Right renal pelvis (tissue), 4 donors: Measurements from ENCODE around the gene GPR52. TPM values are rescaled to one million over a fixed set of nuclear protein-coding genes. Genes with fewer than 3 reads are reported as not detected.
"Not testable (repeated sequence)": the region's sequence is repeated elsewhere in the genome, so short reads cannot be mapped to it uniquely, and the experiment has no call there.

Source experiments
- DNase-seq, 4 donors: peaks; one replicate each; pipeline ENCODE4 v3.0.0-alpha.2; 2013; ENCODE audit warnings: low read depth in 4 of 4, low spot score in 3 of 4, missing footprints in 1 of 4
- polyA plus RNA-seq, 4 donors: library from polyadenylated mRNA; unstranded; fragments of 120-200 nt; gene quantifications; one replicate each; pipeline ENCODE4 v1.2.1, GENCODE V29; 2013; ENCODE audit not compliant: insufficient read length in 4 of 4

The GPR52 gene, protein sequence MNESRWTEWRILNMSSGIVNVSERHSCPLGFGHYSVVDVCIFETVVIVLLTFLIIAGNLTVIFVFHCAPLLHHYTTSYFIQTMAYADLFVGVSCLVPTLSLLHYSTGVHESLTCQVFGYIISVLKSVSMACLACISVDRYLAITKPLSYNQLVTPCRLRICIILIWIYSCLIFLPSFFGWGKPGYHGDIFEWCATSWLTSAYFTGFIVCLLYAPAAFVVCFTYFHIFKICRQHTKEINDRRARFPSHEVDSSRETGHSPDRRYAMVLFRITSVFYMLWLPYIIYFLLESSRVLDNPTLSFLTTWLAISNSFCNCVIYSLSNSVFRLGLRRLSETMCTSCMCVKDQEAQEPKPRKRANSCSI
- not detected for polyA plus RNA-seq

DNA sequence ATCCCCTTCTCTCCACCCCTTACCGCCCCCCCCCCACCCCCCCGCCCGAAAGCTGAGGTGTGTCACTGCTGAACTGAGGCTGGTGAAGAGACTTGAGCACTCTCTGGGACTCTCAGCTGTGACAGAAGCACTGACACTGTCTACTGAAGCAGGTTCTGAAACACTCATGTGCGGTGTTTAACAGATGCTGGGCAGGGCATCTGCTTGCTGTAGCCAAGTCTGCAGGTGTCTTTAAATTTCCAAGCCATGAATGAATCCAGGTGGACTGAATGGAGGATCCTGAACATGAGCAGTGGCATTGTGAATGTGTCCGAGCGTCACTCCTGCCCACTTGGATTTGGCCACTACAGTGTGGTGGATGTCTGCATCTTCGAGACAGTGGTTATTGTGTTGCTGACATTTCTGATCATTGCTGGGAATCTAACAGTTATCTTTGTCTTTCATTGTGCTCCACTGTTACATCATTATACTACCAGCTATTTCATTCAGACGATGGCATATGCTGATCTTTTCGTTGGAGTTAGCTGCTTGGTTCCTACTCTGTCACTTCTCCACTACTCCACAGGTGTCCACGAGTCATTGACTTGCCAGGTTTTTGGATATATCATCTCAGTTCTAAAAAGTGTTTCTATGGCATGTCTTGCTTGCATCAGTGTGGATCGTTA is at the start of gene GPR52:
GPR52 (plus strand) TSS at position 99 of the 665 bp plus-strand sequence; CDS start at position 247, 148 bp downstream.
- DNase-seq = no peak

DNA sequence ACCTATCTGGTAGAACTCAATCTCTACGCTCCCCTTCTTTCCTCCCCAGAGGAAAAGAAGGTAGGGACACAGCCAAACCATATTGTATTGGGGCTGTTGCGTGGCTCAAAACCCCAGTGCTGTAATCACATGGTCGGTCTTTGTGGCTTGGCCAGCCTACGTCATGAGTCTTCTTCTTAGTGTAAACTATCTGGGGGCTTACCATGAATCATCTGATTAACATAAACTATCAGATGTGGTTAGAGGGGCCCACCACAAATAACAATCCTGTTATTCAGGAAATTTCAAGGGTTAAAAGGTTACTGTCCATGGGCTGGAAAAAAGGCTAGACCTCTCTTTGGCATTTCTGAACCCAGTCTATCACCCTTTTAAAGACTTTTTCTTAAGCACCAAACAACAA is 49.5 kb upstream of the GPR52 start:
- no peak for DNase-seq

DNA sequence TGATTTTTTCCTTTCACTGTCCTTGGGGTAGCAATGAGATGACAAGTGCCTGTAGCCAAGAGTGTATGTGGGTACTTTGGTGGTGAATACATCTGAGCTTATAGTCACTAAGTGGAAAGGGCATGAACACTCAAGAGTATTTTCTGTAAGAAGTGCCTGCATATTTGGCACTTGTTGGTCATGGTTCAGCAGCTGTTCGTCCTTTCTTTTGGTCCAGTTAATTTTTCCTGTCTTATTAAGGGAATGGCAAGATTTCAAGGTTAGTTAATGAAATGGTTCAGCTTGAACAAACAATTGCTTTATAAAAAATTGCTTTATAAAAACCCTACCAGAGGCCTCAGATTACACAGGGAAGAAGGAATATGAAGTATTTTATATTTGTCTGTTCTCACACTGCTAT is 48.6 kb upstream of the GPR52 start:
- DNase-seq = no peak

DNA sequence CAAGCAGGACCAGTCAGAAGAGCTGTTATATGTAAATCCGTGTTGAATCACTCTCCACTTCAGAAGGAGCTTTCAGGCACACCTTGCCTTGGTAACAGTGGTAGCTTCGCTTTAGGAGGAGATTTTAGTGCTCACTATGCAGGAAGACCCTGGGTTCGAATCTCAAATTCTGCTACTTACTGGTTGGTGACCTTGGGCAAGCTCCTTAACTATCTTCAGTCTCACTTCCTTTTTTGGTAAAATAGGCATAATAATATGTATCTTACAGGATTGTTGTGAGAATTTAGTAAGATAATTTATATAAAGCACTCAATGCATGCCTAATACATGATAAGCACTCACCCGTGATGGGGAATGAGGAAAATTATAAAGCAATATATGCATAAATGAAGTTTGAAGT is 46.7 kb upstream of the GPR52 start:
- DNase-seq = no peak

DNA sequence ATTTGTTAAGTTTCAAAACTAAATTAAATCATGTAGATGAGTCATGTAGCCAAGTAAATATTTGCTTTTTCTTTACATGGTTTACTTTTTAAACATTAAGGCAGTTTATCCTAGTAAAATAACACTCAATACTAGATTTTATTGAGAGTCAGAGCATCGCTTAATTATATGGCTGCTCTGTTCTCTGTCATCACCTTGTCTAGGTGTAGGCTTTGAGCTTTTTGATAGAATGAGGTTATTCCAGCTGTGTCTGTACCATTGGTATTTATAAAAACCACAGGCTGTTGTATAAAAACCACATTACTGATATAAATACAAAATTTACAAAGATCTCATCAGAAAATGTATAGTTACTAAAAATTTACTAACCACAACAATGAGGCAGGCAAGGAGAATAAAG is 42.5 kb upstream of the GPR52 start:
- DNase-seq = no peak

DNA sequence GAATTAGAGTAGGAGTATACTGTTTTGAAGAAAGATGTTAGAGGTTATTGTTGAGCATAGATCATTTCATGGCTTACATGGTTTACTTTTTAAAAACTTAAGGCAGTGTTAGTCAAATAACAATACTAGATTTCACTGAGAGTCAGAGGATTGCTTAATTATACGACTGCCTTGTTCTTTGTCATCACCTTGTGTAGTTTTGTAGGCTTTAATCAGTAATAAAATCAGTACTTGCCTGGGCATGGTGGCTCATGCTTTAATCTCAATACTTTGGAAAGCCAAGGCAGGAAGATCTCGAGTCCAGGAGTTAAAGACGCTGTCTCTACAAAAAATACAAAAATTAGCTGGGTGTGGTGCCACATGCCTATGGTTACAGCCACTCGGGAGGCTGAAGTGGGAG is 41.3 kb upstream of the GPR52 start:
- DNase-seq = no peak

DNA sequence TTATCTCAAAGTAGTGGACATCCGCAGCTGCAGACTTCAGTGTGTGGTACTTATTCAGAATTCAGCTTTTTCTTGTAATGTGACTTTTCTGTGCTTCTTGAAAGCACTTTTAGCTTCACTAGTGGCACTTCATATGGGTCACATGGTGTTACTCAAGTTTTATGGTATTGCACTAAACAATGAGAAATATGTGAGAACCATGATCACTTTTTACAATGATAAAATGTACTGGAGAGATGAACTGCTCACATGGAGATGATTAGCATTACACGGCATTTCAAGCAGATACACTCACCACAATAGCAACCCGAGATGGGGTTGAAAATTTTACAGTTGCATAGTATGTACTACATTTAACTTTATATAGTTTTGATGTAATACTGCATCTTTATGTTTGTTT is 40.1 kb upstream of the GPR52 start:
- DNase-seq = no peak

DNA sequence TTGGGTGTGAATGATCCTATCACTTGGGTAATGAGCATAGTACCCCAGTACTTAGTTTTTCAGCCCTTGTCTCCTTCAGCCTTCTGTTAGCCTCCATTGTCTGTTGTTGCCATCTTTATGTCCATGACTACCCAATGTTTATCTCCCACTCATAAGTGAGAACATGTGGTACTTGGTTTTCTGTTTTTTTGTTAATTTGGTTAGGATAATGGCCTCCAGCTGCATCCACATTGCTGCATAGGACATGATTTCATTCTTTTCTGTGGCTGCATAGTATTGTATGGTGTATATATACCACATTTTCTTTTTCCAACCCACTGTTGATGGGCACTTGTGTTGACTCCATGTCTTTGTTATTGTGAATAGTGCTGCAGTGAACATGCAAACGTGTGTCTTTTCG is 39.6 kb upstream of the GPR52 start:
- no peak for DNase-seq

DNA sequence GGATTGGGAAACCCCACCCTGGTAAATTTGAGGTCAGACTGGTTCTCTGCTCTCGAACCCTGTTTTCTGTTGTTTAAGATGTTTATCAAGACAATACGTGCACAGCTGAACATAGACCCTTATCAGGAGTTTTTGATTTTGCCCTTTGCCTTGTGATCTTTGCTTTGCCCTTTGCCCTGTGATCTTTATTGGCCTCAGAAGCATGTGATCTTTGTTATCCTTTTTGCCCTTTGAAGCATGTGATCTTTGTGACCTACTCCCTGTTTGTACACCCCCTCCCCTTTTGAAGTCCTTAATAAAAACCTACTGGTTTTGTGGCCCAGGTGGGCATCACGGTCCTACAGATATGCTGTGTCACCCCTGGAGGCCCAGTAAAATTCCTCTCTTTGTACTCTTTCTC is 38.0 kb upstream of the GPR52 start:
- DNase-seq = not testable (repeated sequence)

DNA sequence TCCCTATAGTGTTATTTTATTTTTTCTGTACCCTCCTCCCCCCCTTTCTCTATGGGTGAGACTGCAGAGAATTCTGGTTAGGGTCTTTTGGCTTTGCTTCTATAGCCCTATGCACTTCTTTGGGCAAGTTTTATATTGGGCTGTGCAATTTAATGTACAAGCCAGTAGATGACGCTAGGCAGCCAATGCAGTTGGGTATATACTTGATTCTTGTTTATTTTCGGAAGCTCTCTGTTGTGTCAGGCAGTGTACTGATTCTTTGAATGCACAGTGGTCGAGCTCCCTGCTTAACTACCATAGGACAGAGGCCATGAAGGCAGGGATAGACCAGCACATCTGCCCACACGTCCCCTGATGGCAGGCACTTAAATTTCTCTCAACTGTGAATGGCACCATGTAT is 34.1 kb upstream of the GPR52 start:
- no peak for DNase-seq

DNA sequence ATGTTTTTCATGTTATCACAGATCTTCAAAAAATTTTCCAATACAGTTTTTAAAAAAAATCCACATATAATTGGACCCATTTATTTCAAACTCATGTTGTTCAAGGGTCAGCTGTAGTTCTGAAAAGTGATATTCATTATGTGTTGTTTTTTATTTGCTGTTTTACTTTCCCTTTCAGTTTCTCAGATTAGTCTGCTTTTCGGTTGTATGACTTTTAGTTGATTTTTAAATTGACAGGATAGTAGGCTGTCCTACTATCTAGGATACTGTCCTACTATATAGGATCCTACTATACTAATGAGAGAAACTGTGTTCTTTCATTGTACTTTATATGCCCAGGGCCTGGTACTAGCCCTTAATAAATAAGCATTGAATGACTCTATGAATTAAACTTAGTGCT is 33.6 kb upstream of the GPR52 start:
- DNase-seq = no peak

DNA sequence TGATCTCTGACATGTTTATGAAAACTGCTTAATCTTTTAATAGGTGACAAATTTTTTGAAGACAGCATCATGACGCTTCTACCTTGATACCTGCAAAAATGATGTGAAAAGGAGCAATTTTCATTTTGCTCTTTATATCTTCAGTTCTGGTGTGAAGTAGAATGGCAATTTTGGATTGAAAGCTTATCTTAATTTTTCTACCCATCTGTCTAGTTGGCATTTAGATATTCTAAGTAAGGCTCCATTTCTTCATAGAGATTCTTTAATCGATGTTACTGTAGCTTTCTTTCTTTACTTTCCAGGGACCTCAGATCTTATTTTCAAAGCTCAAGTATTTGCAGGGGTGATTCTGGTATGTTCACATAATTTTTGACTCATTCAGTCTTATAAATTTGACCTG is 32.3 kb upstream of the GPR52 start:
- DNase-seq = no peak

DNA sequence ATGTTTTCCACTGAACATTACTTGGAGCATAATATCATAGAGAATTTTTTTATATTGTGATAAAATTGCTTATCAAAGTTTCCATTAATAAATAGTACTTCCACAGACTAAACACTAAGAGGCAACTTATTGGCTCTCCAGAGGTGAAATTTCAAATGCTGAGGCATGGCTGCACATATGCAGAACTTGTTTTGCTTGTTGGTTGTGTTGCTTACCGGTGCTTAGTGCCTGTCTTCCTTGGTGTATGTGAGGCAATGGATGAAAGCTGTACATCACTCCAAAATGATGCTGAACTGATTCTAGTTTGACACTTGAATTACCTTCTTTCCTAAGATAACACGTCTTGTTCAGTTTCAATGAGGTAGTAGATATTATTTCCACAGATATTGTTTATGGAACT is 29.8 kb upstream of the GPR52 start:
- DNase-seq = no peak

DNA sequence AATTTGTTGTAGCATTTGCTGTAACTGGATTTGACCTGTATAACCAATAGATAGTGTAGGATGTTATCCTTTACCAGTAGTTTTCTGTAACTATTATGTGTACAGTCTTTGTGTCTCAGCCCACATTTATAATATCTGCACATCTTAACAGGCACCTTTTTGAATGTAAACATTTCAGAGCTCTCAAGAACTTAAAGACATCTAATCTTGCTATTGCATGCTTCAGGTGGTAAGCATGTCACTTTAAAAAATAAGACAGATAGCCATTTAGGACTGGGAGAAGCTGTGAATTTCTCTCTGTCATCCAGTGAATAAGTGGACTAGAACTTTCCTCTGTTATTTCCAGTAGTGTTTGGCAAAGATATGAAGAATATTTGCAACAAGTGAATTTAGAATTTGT is 22.6 kb upstream of the GPR52 start:
- DNase-seq = no peak

DNA sequence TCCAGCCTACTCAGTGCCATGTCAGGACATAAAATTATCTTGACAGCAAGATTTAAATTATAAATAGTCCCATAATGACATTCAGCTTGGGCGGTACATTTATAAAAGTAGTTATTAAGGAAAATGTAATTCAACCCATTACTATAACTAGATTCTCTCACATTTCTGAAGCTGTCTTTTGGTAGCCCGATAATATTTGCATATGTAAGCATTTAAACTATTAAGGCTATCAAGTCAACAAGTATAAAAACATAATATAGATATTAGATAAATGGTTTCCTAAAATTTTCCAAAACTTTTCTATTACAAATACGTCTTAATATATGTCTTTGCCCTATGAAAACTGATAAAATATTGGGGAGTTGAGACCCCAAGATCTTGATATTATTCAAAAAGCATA is 21.6 kb upstream of the GPR52 start:
- no peak for DNase-seq

DNA sequence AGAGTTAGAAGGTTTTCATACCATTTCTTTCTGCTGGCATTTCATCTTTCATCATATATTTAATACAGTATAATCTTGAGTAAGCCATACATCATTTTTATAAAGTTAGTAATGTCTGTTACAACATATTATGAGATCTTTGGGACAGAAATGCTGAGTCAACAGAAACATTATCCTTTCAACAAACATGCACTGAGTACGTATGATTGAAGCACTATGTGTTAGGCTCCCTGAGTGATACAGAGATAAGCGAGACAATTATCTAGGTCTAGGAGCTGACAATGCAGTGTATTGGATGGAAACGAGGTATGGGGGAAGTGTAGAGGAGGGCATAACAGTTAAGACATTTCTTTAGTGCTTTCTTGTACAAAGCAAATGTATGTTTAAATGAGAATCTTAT is 19.7 kb upstream of the GPR52 start:
- no peak for DNase-seq

DNA sequence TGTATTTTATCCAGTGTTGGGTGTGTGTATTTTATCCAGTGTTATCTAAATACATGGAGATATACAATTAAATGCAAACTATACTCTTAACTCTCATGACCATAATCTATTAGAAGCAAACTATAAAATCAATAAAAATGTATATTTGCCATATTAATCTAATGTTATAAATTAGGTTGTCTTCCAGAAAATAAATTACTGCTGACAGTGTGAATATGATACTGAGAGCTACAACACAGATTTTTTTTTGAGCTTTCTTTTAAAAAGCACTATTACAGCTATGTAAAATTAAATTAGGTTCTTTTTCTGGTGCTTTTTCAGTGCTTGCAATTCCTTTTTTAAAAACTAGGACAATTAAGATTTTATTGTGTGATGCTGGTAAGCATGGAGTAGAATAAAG is 19.0 kb upstream of the GPR52 start:
- DNase-seq = no peak

DNA sequence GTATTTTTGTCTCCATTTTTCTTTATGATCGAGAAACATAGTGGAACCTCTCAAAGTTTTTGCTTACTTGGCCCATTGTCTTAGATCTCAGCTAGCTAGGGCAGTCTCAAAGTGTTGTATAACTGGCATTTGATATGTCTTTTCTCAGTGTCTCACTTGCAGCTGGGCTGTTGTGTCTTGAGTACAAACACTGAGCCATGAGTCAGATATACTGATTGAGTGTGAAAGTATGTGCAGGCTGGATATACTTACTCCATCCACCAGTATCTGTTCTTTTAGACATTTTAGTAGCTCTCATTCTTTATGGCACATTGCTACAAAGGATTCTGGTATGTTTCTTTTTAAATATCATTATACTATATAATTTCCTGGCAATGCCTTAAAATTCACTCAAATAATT is 14.3 kb upstream of the GPR52 start:
- DNase-seq = no peak

DNA sequence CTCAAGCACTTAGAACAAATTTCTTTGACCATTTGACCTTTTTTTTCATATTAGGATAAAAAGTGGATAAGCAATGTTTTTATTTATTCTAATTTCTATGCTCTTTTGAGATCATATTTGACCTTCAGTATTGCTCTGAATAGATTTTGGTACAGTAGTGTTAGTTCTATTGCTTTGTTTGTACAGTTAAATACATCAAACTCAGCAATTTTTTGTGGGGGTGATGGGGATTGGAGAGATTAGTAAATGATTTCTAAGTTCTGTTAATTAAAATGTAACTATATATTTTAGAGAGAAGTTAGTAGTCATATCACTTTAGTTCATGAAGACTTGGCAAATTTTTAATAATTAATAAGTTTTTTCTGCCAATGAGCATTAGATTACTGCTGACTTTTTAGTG is 2.4 kb upstream of the GPR52 start:
- no peak for DNase-seq

DNA sequence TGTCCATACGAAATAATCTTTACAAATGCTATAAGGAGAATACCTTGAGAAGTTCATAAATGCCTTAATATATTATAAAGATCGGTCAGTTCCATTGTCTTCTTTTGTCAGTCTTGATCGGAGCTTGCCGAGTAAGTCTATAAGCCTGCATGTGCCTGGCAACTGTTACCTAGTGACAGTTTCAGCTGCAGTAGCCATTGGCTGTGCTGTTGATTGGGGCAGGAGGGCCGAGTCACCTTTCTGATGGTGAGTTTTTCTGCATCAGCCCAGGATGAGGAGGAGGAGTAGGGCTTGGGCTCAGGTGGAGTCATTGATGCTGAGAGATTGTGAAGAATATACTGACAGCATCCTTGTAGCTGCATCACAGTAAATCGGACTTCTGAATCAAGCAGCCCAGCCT is 1.9 kb upstream of the GPR52 start:
- DNase-seq = no peak

DNA sequence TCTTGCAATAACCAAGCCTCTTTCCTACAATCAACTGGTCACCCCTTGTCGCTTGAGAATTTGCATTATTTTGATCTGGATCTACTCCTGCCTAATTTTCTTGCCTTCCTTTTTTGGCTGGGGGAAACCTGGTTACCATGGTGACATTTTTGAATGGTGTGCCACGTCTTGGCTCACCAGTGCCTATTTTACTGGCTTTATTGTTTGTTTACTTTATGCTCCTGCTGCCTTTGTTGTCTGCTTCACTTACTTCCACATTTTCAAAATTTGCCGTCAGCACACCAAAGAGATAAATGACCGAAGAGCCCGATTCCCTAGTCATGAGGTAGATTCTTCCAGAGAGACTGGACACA is 743 bp downstream of the GPR52 start:
- no peak for DNase-seq

DNA sequence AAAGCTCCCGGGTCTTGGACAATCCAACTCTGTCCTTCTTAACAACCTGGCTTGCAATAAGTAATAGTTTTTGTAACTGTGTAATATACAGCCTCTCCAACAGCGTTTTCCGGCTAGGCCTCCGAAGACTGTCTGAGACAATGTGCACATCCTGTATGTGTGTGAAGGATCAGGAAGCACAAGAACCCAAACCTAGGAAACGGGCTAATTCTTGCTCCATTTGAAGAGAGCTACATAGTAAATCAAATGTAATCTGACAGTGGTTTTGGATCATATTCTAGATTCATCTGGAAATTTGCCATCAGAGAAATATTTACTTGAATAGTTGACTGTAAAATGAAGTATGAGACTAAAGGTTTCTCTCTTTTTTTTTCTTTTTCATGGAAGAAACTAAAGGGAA is 1.2 kb downstream of the GPR52 start:
- DNase-seq = peak in 2 of 4 donors; percentile 5 to 16

DNA sequence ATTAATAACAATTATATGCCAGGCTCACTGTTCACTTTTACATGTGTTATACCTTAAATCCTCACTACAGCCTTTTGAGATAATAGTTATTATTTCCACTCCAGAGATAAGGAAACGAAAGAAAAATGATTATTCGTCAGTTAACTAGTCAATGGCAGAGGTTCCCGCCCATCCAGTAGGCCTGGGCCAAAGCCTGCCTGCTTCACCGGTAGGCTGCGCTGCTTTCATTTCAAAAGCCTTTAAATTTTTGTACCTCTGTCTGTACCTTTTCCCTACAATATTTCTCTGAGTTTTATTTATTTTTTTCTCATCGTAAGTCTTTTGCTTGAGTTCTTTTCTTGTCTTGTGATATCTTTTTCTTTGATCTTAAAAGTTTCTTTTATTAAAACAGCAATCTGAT is 3.6 kb downstream of the GPR52 start:
- no peak for DNase-seq
